Stimulated activated naive CD8-positive, alpha-beta T cell treated with anti-CD3 and anti-CD28 coated beads, Interleukin-15, Interleukin-2, amounts not matched to agents 100 U/mL and 50 U/mL, for 24 hours (primary cell): ENCODE measurements around the gene PEX5L.
A peak's percentile ranks its signal among the peaks of the same experiment; 100 is the strongest.
"Not testable (repeated sequence)": the region's sequence is repeated elsewhere in the genome, so short reads cannot be mapped to it uniquely, and the experiment has no call there.

Source experiments
- ATAC-seq: fragments of 150-1000 bp; cut with Tn5 transposase; one replicate; pipeline ENCODE4 v1.10.0; 2021
- DNase-seq: peaks from one replicate; pipeline ENCODE4 v3.0.0; 2021

The PEX5L gene

GRCh38 chr3:179837374-179837773, 199.4 kb downstream of the PEX5L start:
- ATAC-seq, result no peak
- DNase-seq, result no peak

- DNase-seq, result no peak
- ATAC-seq, result no peak
Observed at GRCh38 chr3:179833294-179833693, 203.4 kb downstream of the PEX5L start.

- DNase-seq, result no peak
- ATAC-seq, result no peak
Observed at GRCh38 chr3:179832333-179832854, 204.3 kb downstream of the PEX5L start.

GRCh38 chr3:179829401-179829800, 207.3 kb downstream of the PEX5L start:
- no peak for ATAC-seq

GRCh38 chr3:179828738-179829137, 208.0 kb downstream of the PEX5L start:
- ATAC-seq (no peak), DNase-seq (no peak)

More at GRCh38 chr3:179829401-179829800, 207.3 kb downstream of the PEX5L start:
- DNase-seq, result no peak

- DNase-seq (no peak), ATAC-seq (no peak)
Observed at GRCh38 chr3:179826247-179826637, 210.5 kb downstream of the PEX5L start.

GRCh38 chr3:179825527-179826246, 211.1 kb downstream of the PEX5L start:
- no peak for ATAC-seq

GRCh38 chr3:179822296-179822695, 214.4 kb downstream of the PEX5L start:
- DNase-seq (no peak), ATAC-seq (no peak)

More at GRCh38 chr3:179825527-179826246, 211.1 kb downstream of the PEX5L start:
- no peak for DNase-seq

- ATAC-seq (no peak), DNase-seq (no peak)
Observed at GRCh38 chr3:179819379-179819778, 217.4 kb downstream of the PEX5L start.

- DNase-seq (no peak), ATAC-seq (no peak)
Observed at GRCh38 chr3:179812096-179812382, 224.7 kb downstream of the PEX5L start.

GRCh38 chr3:179811321-179812095, 225.2 kb downstream of the PEX5L start:
- ATAC-seq (peak; percentile 57), DNase-seq (peak; percentile 6)

- no peak for ATAC-seq
- no peak for DNase-seq
Observed at GRCh38 chr3:179809639-179810038, 227.1 kb downstream of the PEX5L start.

- no peak for DNase-seq
- no peak for ATAC-seq
Observed at GRCh38 chr3:179807588-179807987, 229.1 kb downstream of the PEX5L start.

GRCh38 chr3:179806177-179806576, 230.6 kb downstream of the PEX5L start:
- ATAC-seq (no peak), DNase-seq (no peak)

GRCh38 chr3:179801856-179802255, 234.9 kb downstream of the PEX5L start:
- DNase-seq, result no peak
- ATAC-seq, result no peak

GRCh38 chr3:179801263-179801662, 235.5 kb downstream of the PEX5L start:
- ATAC-seq, result no peak
- DNase-seq, result no peak

- ATAC-seq (no peak), DNase-seq (no peak)
Observed at GRCh38 chr3:179797192-179797591, 239.5 kb downstream of the PEX5L start.

- no peak for ATAC-seq
Observed at GRCh38 chr3:179796421-179796820, 240.3 kb downstream of the PEX5L start.

GRCh38 chr3:179794355-179794754, 242.4 kb downstream of the PEX5L start:
- DNase-seq, result no peak
- no peak for ATAC-seq

More at GRCh38 chr3:179796421-179796820, 240.3 kb downstream of the PEX5L start:
- DNase-seq, result no peak

GRCh38 chr3:179791793-179792192, 244.9 kb downstream of the PEX5L start:
- ATAC-seq, result no peak
- no peak for DNase-seq

GRCh38 chr3:179788996-179789395, 247.7 kb downstream of the PEX5L start:
- DNase-seq (no peak), ATAC-seq (no peak)

GRCh38 chr3:179782841-179783240, 253.9 kb downstream of the PEX5L start:
- DNase-seq, ATAC-seq: not testable (repeated sequence)

GRCh38 chr3:179775416-179776122, 261.2 kb downstream of the PEX5L start:
- DNase-seq, result no peak
- ATAC-seq, result no peak
